GM12878 (cell line): Measurements from ENCODE around the gene ROR2. TPM values are rescaled to one million over a fixed set of nuclear protein-coding genes. Genes with fewer than 3 reads are reported as not detected.

Experiments used
- ATAC-seq: fragments of 200-7000 bp; cut with Tn5 transposase; 3 replicates; pipeline ENCODE4 v1.9.1; 2020; ENCODE audit warnings: mild to moderate bottlenecking, moderate library complexity
- BruUV-seq: library from RNA; stranded (reverse); fragments of 400-500 nt; replicated peaks from 2 replicates; lab custom pipeline; 2021; lab: Mats Ljungman, UMichigan
- CTCF ChIA-PET: fragments of 300-600 bp; sonication (Branson Sonifier 250); formaldehyde crosslinking; extraction: SDS; loops from one replicate; lab custom pipeline; 2021; ENCODE audit warnings: inconsistent platforms; lab: Yijun Ruan, JAX
- POLR2A ChIA-PET: fragments of 350-600 bp; formaldehyde crosslinking; extraction: SDS; loops from one replicate; lab custom pipeline; 2021; ENCODE audit warnings: inconsistent platforms; lab: Charles Lee
- RAD21 ChIA-PET: fragments of 300-600 bp; sonication (Branson Sonifier 250); formaldehyde crosslinking; loops from one replicate; lab custom pipeline; 2023; ENCODE audit warnings: antibody characterized with exemption; ENCODE audit not compliant: unreplicated experiment; lab: Charles Lee
- SMC1A ChIA-PET: fragments of 300-600 bp; sonication (Branson Sonifier 250); formaldehyde crosslinking; loops from one replicate; lab custom pipeline; 2023; ENCODE audit not compliant: unreplicated experiment, uncharacterized antibody; lab: Charles Lee
- DNase-seq: peaks from one replicate; pipeline ENCODE4 v3.0.0-alpha.2; 2011; ENCODE audit warnings: low read depth, low spot score
- FAIRE-seq: peaks from 3 replicates; lab custom pipeline; 2011; peaks lifted over from hg19 to GRCh38; lab: Jason Lieb, UNC
- H2AFZ ChIP-seq: 2 replicates; pipeline ENCODE4 v1.6.0; 2011; ENCODE audit warnings: low read depth, low read length, control low read depth; ENCODE audit not compliant: control insufficient read depth
- H3K27ac ChIP-seq: 2 replicates; pipeline ENCODE4 v1.5.1; 2011; ENCODE audit warnings: control low read depth; ENCODE audit not compliant: control insufficient read depth, insufficient read depth
- H3K27me3 ChIP-seq, 2 experiments: replicated peaks in 1 of 2; 2 replicates each; pipeline versions ENCODE4 v1.6.0 to v1.6.1; 2011; ENCODE audit warnings: low read length in 1 of 2; ENCODE audit not compliant: control insufficient read depth in 2 of 2, insufficient read depth in 2 of 2
- H3K36me3 ChIP-seq, 2 experiments: 2 replicates each; pipeline ENCODE4 v1.5.1; 2011; ENCODE audit warnings: low read length in 1 of 2; ENCODE audit not compliant: control insufficient read depth in 2 of 2, insufficient read depth in 2 of 2
- H3K4me1 ChIP-seq: 2 replicates; pipeline ENCODE4 v1.6.1; 2011; ENCODE audit warnings: mild to moderate bottlenecking, low read length, moderate library complexity, mixed read lengths; ENCODE audit not compliant: control insufficient read depth, insufficient read depth
- H3K4me2 ChIP-seq: 2 replicates; pipeline ENCODE4 v1.6.0; 2011; ENCODE audit warnings: control low read depth; ENCODE audit not compliant: control insufficient read depth, insufficient read depth
- H3K4me3 ChIP-seq: fragments of 200-600 bp; sonication (generic); 2 replicates; pipeline ENCODE4 v1.5.1; 2016
- H3K79me2 ChIP-seq: 2 replicates; pipeline ENCODE4 v1.6.0; 2011; ENCODE audit warnings: low read length; ENCODE audit not compliant: control insufficient read depth, insufficient read depth
- H3K9ac ChIP-seq: 2 replicates; pipeline ENCODE4 v1.8.0; 2011; ENCODE audit warnings: low read length, control low read depth, mixed read lengths; ENCODE audit not compliant: control insufficient read depth, insufficient read depth
- H3K9me3 ChIP-seq: replicated peaks from 3 replicates; pipeline ENCODE4 v1.5.1; 2011; ENCODE audit warnings: mild to moderate bottlenecking, low read length; ENCODE audit not compliant: control insufficient read depth, insufficient read depth
- H4K20me1 ChIP-seq: 2 replicates; pipeline ENCODE4 v1.6.0; 2011; ENCODE audit not compliant: control insufficient read depth, insufficient read depth
- BHLHE40 ChIP-seq, 2 experiments: fragments of 450-650 bp in 1 of 2; IDR thresholded peaks; 2 replicates each; pipeline ENCODE4 v1.6.1; 2011 to 2017; ENCODE audit warnings: low read depth in 2 of 2, borderline replicate concordance in 1 of 2, improper control_type of control experiment in 1 of 2, low read length in 1 of 2, mild to moderate bottlenecking in 1 of 2
- BMI1 ChIP-seq: fragments of 450-650 bp; IDR thresholded peaks from 2 replicates; pipeline ENCODE4 v1.6.1; 2016; ENCODE audit warnings: mild to moderate bottlenecking, moderate library complexity, borderline replicate concordance
- CBX5 ChIP-seq: sonication (generic); IDR thresholded peaks from 2 replicates; pipeline ENCODE4 v1.6.1; 2016; ENCODE audit warnings: low read depth, moderate library complexity, mild to moderate bottlenecking, inconsistent platforms
- KLF5 ChIP-seq: fragments of 450-650 bp; IDR thresholded peaks from 2 replicates; pipeline ENCODE4 v1.6.1; 2014; ENCODE audit warnings: mild to moderate bottlenecking; ENCODE audit not compliant: partially characterized antibody
- ZNF207 ChIP-seq: fragments of 450-650 bp; IDR thresholded peaks from 2 replicates; pipeline ENCODE4 v1.6.1; 2014; ENCODE audit warnings: antibody characterized with exemption, mild to moderate bottlenecking, borderline replicate concordance
- WGBS: methylation state at CpG from one replicate; pipeline ENCODE4 v1.1.6; 2016; ENCODE audit warnings: low lambda C conversion rate; ENCODE audit not compliant: insufficient replicate concordance, insufficient coverage; ENCODE audit errors: missing lambda C conversion rate; 5-methylcytosine and 5-hydroxymethylcytosine counted together
- in situ Hi-C: fragments of 300-500 bp; cut with MboI; formaldehyde crosslinking; loops from 9 replicates; pipeline ENCODE4 v1.14.3; 2018; ENCODE audit warnings: mixed read lengths
- intact Hi-C: fragments of 100-400 bp; cut with micrococcal nuclease; formaldehyde crosslinking; loops from one replicate; pipeline ENCODE4 v1.14.2; 2022; ENCODE audit not compliant: unreplicated experiment
- polyA plus RNA-seq, 11 experiments: library from polyadenylated mRNA; depleted of rRNA in 4 of 11; unstranded in 6 of 11; stranded (reverse) in 5 of 11; fragments of >200 nt; fragmentation: Nextera tagmentation in 4 of 11; fragmentation: Illumina TruSeq in 1 of 11; extraction: Ambion mirVana in 4 of 11; extraction: Trizol in 1 of 11; gene quantifications; 1 replicate in 1 of 11; 2 replicates in 10 of 11; pipeline versions ENCODE4 v1.2.1 to v1.2.3, GENCODE V29; 2011 to 2016; ENCODE audit warnings: inconsistent platforms in 2 of 11, missing spikeins in 2 of 11, low read depth in 1 of 11
- total RNA-seq, 4 experiments: library from RNA; depleted of rRNA in 3 of 4; stranded (reverse); fragments of >200 nt in 3 of 4; fragmentation: Illumina TruSeq in 1 of 4; extraction: Trizol in 1 of 4; gene quantifications; 2 replicates each; pipeline versions ENCODE4 v1.2.1 to v1.2.3, GENCODE V29; 2013 to 2021
- TF ChIP-seq, protein P1 (sequence below): fragments of 450-650 bp; IDR thresholded peaks from 2 replicates; pipeline ENCODE4 v1.6.1; 2017; ENCODE audit warnings: borderline replicate concordance

The ROR2 gene
- total and polyA plus RNA-seq, 10 of the 15 experiments (the other 5 are each of a cell fraction or from before 2014, with no cell fraction given): 0.03 to 0.05 TPM; not detected in 8

DNA sequence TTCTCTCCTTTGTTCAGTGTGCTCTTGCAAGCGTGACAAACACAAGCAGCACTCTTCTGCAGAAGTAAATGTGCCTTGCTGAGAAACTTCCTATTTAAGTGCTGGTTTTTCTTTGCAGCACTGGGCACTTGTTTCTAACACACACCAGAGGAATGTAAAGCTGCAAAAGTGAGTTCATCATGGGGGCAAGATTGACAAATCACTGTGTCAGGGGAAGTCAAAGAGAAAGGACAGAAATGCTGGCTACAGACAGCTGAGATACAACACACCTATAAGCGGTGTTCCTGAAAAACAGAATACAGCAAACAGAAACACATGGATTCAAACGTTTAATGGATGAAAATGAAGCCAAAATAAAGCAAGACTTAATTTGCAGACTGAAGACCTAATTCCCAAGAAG lies 19.6 kb downstream of the ROR2 start:
- POLR2A ChIA-PET: no interaction called here
- Histone ChIP-seq H3K4me3 (no peak overlapping the region), H3K27me3 (no peaks in the 10 kb centered on the region), H3K27ac (no peak overlapping the region), H3K9me3 (peaks cover 4% of the 10 kb centered on the region; the same call in 2 of the 3 replicates), H3K79me2 (no peaks in the 10 kb centered on the region), H3K36me3 (no peaks in the 10 kb centered on the region), H2AFZ (no peak overlapping the region), H3K9ac (no peak overlapping the region), H4K20me1 (no peaks in the 10 kb centered on the region), H3K4me2 (no peak overlapping the region), H3K4me1 (no peaks in the 10 kb centered on the region)
- whole genome bisulfite sequencing: 2% methylated on average over 3 of the region's 3 CpGs
- RAD21 ChIA-PET: no interaction called here
- ATAC-seq (no peak), DNase-seq (no peak), FAIRE-seq (no peak)
- BruUV-seq: no TSS peak
- in situ Hi-C loops: no loop called here
- intact Hi-C loops: no loop called here
- CTCF ChIA-PET: no interaction called here
- SMC1A ChIA-PET: no interaction called here
- TF ChIP-seq BHLHE40 (IDR thresholded peaks at IDR 0.05; ENCODE audit: borderline replicate concordance in 1 of 2, low read depth in 2 of 2, low read length in 1 of 2): no peak
- TF ChIP-seq KLF5: peak; percentile 50
- TF ChIP-seq CBX5: 0 out of 2 replicates have a peak, but pooled peaks have one; percentile 84
- TF ChIP-seq BMI1: no peak
- TF ChIP-seq, protein P1, sequence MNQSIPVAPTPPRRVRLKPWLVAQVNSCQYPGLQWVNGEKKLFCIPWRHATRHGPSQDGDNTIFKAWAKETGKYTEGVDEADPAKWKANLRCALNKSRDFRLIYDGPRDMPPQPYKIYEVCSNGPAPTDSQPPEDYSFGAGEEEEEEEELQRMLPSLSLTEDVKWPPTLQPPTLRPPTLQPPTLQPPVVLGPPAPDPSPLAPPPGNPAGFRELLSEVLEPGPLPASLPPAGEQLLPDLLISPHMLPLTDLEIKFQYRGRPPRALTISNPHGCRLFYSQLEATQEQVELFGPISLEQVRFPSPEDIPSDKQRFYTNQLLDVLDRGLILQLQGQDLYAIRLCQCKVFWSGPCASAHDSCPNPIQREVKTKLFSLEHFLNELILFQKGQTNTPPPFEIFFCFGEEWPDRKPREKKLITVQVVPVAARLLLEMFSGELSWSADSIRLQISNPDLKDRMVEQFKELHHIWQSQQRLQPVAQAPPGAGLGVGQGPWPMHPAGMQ: no peak

GRCh38 chr9:91929331-91929730 lies 20.7 kb downstream of the ROR2 start:
- H4K20me1 ChIP-seq: no peaks in the 10 kb centered on the region
- H3K27me3 ChIP-seq: no peaks in the 10 kb centered on the region
- H3K9ac ChIP-seq: no peak overlapping the region
- intact Hi-C loops (no loop called here), in situ Hi-C loops (no loop called here)
- peaks cover 4% of the 10 kb centered on the region; the same call in 2 of the 3 replicates for H3K9me3 ChIP-seq
- POLR2A ChIA-PET: no interaction called here
- DNase-seq: no peak
- H3K79me2 ChIP-seq: no peaks in the 10 kb centered on the region
- RAD21 ChIA-PET: no interaction called here
- H3K4me3 ChIP-seq: no peak overlapping the region
- FAIRE-seq: no peak
- SMC1A ChIA-PET: no interaction called here
- WGBS: 42% methylated on average over 7 of the region's 7 CpGs
- no peak overlapping the region for H3K27ac ChIP-seq
- ATAC-seq: no peak
- no peak overlapping the region for H3K4me2 ChIP-seq
- no peaks in the 10 kb centered on the region for H3K36me3 ChIP-seq
- CTCF ChIA-PET: no interaction called here
- TF ChIP-seq ZNF207: no peak
- no peaks in the 10 kb centered on the region for H3K4me1 ChIP-seq
- no TSS peak for BruUV-seq
- no peak overlapping the region for H2AFZ ChIP-seq
